Activated T-cell treated with anti-CD3 and anti-CD28 coated beads, Interleukin-2, amount 50 U/mL, for 24 hours (primary cell): ENCODE measurements around the gene KIAA0930.
"Not testable (repeated sequence)": the region's sequence is repeated elsewhere in the genome, so short reads cannot be mapped to it uniquely, and the experiment has no call there.

ENCODE experiments used
- DNase-seq: peaks from one replicate; pipeline ENCODE4 v3.0.0-alpha.2; 2020
- H3K27ac Mint-ChIP-seq: 2 replicates; pipeline ENCODE4 v1.8.0; 2020; ENCODE audit warnings: mild to moderate bottlenecking, mixed read lengths
- H3K27me3 Mint-ChIP-seq: 2 replicates; pipeline ENCODE4 v1.8.0; 2020; ENCODE audit warnings: mixed read lengths
- H3K36me3 Mint-ChIP-seq: 2 replicates; pipeline ENCODE4 v1.8.0; 2020; ENCODE audit warnings: low read depth, mixed read lengths
- H3K4me1 Mint-ChIP-seq: 2 replicates; pipeline ENCODE4 v1.8.0; 2020; ENCODE audit warnings: low read depth, mixed read lengths
- H3K4me3 Mint-ChIP-seq: 2 replicates; pipeline ENCODE4 v1.8.0; 2020; ENCODE audit warnings: mild to moderate bottlenecking, moderate library complexity, mixed read lengths
- H3K9me3 Mint-ChIP-seq: 2 replicates; pipeline ENCODE4 v1.8.0; 2020; ENCODE audit warnings: mixed read lengths

Gene KIAA0930

GRCh38 chr22:45197606-45198462 lies 42.9 kb downstream of the KIAA0930 start:
- Mint-ChIP-seq H3K27ac (no peak overlapping the region), H3K9me3 (no peaks in the 10 kb centered on the region), H3K27me3 (no peaks in the 10 kb centered on the region), H3K4me1 (no peaks in the 10 kb centered on the region), H3K36me3 (peaks cover 56% of the 10 kb centered on the region), H3K4me3 (no peak overlapping the region)
- DNase-seq = peak; percentile 18

GRCh38 chr22:45196926-45197605 lies 43.6 kb downstream of the KIAA0930 start:
- no peak for DNase-seq
- Mint-ChIP-seq H3K36me3 (peaks cover 54% of the 10 kb centered on the region), H3K9me3 (no peaks in the 10 kb centered on the region), H3K27ac (no peak overlapping the region), H3K4me1 (no peaks in the 10 kb centered on the region), H3K27me3 (no peaks in the 10 kb centered on the region), H3K4me3 (no peak overlapping the region)

DNA sequence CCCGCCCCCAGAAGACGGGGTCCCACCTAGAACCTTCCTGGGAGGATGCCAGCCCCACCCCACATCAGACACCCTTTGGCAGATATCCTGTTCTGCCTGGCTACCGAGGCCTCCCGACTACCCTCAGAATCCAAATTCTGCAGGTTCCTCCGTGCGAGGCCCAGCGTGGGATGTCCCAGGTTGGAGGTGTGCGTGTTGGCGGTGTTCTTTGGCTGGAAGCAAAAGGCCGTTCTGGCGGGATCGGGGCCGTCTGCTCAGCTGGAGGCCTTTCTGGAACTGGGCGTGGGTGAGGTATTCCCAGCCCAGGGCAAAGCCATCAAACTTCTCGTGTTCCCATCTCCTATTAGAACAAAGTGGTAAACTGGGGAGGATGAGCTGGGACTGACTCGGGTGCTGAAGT lies 44.4 kb downstream of the KIAA0930 start:
- Mint-ChIP-seq H3K36me3 (peaks cover 51% of the 10 kb centered on the region), H3K27ac (no peak overlapping the region), H3K4me3 (no peak overlapping the region), H3K9me3 (no peaks in the 10 kb centered on the region), H3K4me1 (no peaks in the 10 kb centered on the region), H3K27me3 (no peaks in the 10 kb centered on the region)
- no peak for DNase-seq

DNA sequence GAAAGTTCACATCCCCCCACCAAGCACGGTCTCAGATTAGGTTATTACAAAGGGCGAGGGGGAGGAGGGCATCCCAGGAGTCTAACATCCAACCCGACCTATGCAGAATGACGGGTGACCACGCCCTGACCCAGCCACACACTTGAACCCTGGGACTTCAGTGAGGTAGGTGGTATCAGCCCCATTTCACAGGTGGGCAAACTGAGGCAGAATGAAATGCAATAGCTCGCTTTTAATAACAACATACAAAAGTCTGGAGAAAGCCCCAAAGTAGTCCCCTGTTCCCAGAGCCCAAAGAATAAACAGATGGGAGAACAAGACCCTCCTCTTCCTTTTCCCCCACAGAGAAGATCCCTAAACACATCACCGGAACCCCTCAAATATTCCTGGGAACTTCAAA lies 45.1 kb downstream of the KIAA0930 start:
- Mint-ChIP-seq H3K9me3 (no peaks in the 10 kb centered on the region), H3K27ac (no peak overlapping the region), H3K4me1 (no peaks in the 10 kb centered on the region), H3K4me3 (no peak overlapping the region), H3K27me3 (no peaks in the 10 kb centered on the region), H3K36me3 (peaks cover 47% of the 10 kb centered on the region)
- no peak for DNase-seq

DNA sequence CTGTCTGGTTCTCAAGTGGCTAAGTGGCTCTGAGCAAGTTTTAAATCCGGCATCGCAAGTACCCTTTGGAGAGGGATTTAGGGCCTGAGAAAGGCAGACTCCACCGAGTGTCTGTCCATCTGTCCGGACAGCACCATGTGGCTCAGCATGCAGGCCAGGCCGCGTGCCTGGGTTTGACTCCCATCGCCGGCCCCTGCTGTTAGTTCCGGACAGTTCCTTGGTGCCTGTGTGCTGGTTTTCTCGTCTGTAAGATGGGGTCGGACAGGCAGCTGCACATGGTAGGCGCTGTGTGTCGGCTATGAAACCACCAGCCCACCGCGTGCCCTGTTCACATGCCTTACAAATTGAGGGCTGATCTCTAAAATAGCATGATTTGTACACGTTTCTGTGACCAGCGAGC lies 46.0 kb downstream of the KIAA0930 start:
- no peaks in the 10 kb centered on the region for H3K4me1 Mint-ChIP-seq
- no peak for DNase-seq
- H3K27ac Mint-ChIP-seq = no peak overlapping the region
- H3K36me3 Mint-ChIP-seq = peaks cover 40% of the 10 kb centered on the region
- H3K4me3 Mint-ChIP-seq = no peak overlapping the region
- H3K9me3 Mint-ChIP-seq = no peaks in the 10 kb centered on the region
- H3K27me3 Mint-ChIP-seq = no peaks in the 10 kb centered on the region

DNA sequence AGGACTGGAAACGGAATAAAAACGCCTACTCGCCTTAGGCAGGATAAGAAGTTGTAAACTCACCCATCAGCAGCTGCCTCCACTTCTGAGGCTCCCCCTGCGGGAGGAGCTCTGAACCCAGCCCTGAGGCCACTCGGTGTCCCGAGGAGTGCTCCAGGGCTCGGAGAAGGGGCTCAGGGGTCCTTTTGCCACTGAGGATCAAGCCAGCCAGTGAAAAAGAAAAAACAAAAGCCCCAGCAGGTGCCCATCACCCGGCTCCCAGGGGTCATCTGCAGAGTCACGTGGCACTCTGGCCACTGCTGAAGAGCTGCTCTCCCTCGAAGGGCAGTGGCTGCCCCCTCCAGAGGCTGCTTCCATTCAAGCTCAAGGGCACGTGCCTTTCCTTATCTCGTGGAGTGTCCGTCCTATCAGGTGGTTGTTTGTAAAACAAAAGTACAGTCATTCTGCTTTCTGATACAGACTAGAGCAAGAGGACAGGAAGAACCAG lies 48.0 kb downstream of the KIAA0930 start:
- Mint-ChIP-seq H3K27me3 (no peaks in the 10 kb centered on the region), H3K27ac (no peak overlapping the region), H3K4me1 (no peaks in the 10 kb centered on the region), H3K36me3 (peaks cover 36% of the 10 kb centered on the region), H3K9me3 (no peaks in the 10 kb centered on the region), H3K4me3 (no peak overlapping the region)
- DNase-seq = no peak

DNA sequence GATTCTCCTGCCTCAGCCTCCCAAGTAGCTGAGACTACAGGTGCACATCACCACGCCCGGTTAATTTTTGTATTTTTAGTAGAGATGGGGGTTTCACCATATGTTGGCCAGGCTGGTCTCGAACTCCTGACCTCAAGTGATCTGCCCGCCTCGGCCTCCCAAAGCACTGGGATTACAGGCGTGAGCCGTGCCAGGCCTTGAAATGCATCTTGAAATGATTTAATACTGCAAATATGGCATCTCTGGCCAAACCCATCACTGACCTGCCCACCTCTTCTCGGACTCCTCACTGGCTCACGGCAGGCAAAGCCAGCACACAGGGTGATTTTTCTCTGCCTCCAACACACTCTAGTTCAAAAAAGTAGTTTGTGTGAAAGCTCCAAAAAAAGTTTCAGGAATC lies 48.9 kb downstream of the KIAA0930 start:
- not testable (repeated sequence) for H3K4me3 Mint-ChIP-seq, H3K27ac Mint-ChIP-seq

DNA sequence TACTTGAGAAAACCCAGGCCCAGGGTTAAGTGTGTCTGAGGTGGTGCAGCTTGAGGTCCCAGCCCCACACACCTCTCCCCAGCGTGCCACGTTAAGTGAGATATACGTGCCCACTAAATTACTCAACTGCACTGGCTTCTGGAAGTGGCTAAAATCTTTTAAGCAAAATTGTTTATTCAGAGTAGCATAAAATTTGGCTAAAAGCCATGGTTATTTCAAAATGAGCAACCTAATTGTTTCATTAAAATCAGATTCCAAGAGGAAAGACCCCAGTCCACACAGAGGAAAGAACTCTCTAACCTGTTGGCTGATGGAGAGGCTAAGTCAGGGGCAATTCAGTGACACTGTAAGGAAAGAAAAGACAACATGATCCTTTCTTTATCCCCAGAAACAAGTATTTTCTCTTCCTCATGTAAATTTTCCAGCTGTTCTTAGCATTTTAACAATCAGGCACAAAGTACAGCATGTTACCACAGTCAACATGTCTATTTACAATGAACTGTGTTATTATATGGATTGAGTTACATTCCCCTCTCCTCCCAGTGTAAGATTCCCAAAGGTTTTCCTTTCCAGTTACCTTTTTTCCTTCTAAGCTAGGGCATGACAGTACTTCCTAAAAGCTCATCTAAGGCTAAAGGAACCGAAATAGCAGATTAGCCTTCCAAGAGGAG lies 50.4 kb downstream of the KIAA0930 start:
- Mint-ChIP-seq H3K36me3 (peaks cover 40% of the 10 kb centered on the region), H3K4me3 (no peak overlapping the region), H3K9me3 (no peaks in the 10 kb centered on the region), H3K27me3 (no peaks in the 10 kb centered on the region), H3K4me1 (peaks cover 13% of the 10 kb centered on the region), H3K27ac (no peak overlapping the region)
- DNase-seq = no peak

More for the DNA sequence above, 48.9 kb downstream of the KIAA0930 start:
- DNase-seq, H3K27me3 Mint-ChIP-seq, H3K4me1 Mint-ChIP-seq, H3K9me3 Mint-ChIP-seq: not testable (repeated sequence)
- peaks cover 40% of the 10 kb centered on the region for H3K36me3 Mint-ChIP-seq

GRCh38 chr22:45188779-45189178 lies 51.9 kb downstream of the KIAA0930 start:
- Mint-ChIP-seq H3K27me3 (no peaks in the 10 kb centered on the region), H3K9me3 (no peaks in the 10 kb centered on the region), H3K4me3 (no peak overlapping the region), H3K4me1 (peaks cover 21% of the 10 kb centered on the region), H3K27ac (peak overlapping the region; percentile 4), H3K36me3 (peaks cover 56% of the 10 kb centered on the region)
- no peak for DNase-seq

GRCh38 chr22:45187891-45188290 lies 52.8 kb downstream of the KIAA0930 start:
- Mint-ChIP-seq H3K4me1 (peaks cover 21% of the 10 kb centered on the region), H3K9me3 (no peaks in the 10 kb centered on the region), H3K36me3 (peaks cover 64% of the 10 kb centered on the region), H3K27me3 (no peaks in the 10 kb centered on the region), H3K4me3 (no peak overlapping the region), H3K27ac (peak overlapping the region; percentile 5)
- no peak for DNase-seq

- H3K9me3 Mint-ChIP-seq = no peaks in the 10 kb centered on the region
Measured at GRCh38 chr22:45185718-45186514, 54.8 kb downstream of the KIAA0930 start.

DNA sequence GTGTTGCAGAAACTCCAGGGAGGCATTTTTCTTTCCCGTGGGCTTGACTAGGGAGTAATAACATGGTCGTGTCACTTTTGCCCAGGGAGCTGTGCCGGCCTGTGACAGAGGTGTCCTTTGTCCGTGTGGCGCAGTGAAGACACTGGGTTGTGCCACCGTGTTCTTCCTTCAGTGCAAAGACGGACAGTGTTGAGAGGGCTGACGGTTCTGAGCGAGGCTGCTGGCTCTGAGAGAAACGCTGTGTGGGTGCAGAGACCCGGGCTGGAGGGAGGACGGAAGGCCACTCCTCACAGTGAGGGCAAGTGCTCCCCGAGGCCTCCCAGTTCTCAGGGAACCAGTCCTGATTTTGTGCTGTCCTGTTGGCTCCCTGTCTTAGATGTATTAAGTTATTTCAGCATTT lies 56.7 kb downstream of the KIAA0930 start:
- Mint-ChIP-seq H3K27ac (peak overlapping the region; percentile 52), H3K36me3 (peaks cover 98% of the 10 kb centered on the region), H3K9me3 (no peaks in the 10 kb centered on the region), H3K4me1 (peaks cover 49% of the 10 kb centered on the region), H3K27me3 (no peaks in the 10 kb centered on the region), H3K4me3 (no peak overlapping the region)
- DNase-seq = no peak

More at GRCh38 chr22:45185718-45186514, 54.8 kb downstream of the KIAA0930 start:
- Mint-ChIP-seq H3K4me3 (no peak overlapping the region), H3K27me3 (no peaks in the 10 kb centered on the region), H3K36me3 (peaks cover 80% of the 10 kb centered on the region), H3K4me1 (peaks cover 33% of the 10 kb centered on the region), H3K27ac (peak overlapping the region; percentile 74)
- DNase-seq = no peak

DNA sequence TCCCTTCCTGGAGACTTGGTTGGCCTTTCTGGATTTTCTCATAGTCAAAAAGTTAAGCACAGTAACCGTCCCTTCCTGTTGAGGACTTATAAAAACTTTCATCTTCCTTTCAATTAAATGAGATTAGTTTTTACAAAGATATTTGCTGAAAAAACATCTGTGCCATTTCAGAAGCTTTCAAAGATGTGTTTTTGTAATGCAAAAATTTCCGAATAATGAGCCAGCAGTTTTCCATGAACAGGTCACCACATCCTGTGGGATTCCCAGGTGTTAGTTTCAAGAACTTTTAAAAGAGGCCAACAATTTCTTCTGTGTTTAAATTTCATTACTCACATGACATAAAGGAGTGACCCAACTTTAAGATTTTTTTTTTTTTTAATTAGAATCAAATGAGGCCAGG lies 58.9 kb downstream of the KIAA0930 start:
- no peak overlapping the region for H3K4me3 Mint-ChIP-seq
- H3K4me1 Mint-ChIP-seq = peaks cover 62% of the 10 kb centered on the region
- no peaks in the 10 kb centered on the region for H3K27me3 Mint-ChIP-seq
- DNase-seq = no peak
- no peaks in the 10 kb centered on the region for H3K9me3 Mint-ChIP-seq
- H3K36me3 Mint-ChIP-seq = peaks cover 98% of the 10 kb centered on the region
- H3K27ac Mint-ChIP-seq = peak overlapping the region; percentile 77

GRCh38 chr22:45181240-45181639 lies 59.5 kb downstream of the KIAA0930 start:
- peaks cover 64% of the 10 kb centered on the region for H3K4me1 Mint-ChIP-seq
- no peak for DNase-seq
- H3K9me3 Mint-ChIP-seq = no peaks in the 10 kb centered on the region
- peaks cover 99% of the 10 kb centered on the region for H3K36me3 Mint-ChIP-seq
- no peak overlapping the region for H3K4me3 Mint-ChIP-seq
- H3K27ac Mint-ChIP-seq = peak overlapping the region; percentile 77
- no peaks in the 10 kb centered on the region for H3K27me3 Mint-ChIP-seq
